Ishikawa (cell line): ENCODE results near the gene PELI3.

Experiments
- CEBPB ChIP-seq: IDR thresholded peaks from 2 replicates; pipeline ENCODE4 v1.6.1; 2012
- CREB1 ChIP-seq: IDR thresholded peaks from 2 replicates; pipeline ENCODE4 v1.6.1; 2012; ENCODE audit warnings: low read depth
- EGR1 ChIP-seq: IDR thresholded peaks from 2 replicates; pipeline ENCODE4 v1.6.1; 2012
- EP300 ChIP-seq: IDR thresholded peaks from 2 replicates; pipeline ENCODE4 v1.6.1; 2012; ENCODE audit warnings: borderline replicate concordance
- FOXM1 ChIP-seq: IDR thresholded peaks from 2 replicates; pipeline ENCODE4 v1.6.1; 2012; ENCODE audit warnings: low read depth, borderline replicate concordance
- NFIC ChIP-seq: IDR thresholded peaks from 2 replicates; pipeline ENCODE4 v1.6.1; 2012
- RAD21 ChIP-seq: IDR thresholded peaks from 2 replicates; pipeline ENCODE4 v1.6.1; 2012; ENCODE audit warnings: low read depth
- TAF1 ChIP-seq: IDR thresholded peaks from 2 replicates; pipeline ENCODE4 v1.6.1; 2012; ENCODE audit warnings: low read depth, mild to moderate bottlenecking
- TCF12 ChIP-seq: IDR thresholded peaks from 2 replicates; pipeline ENCODE4 v1.6.1; 2012; ENCODE audit warnings: low read depth
- TEAD4 ChIP-seq: IDR thresholded peaks from 2 replicates; pipeline ENCODE4 v1.6.1; 2012
- YY1 ChIP-seq: IDR thresholded peaks from 2 replicates; pipeline ENCODE4 v1.6.1; 2012; ENCODE audit warnings: low read depth
- ZBTB7A ChIP-seq: IDR thresholded peaks from 2 replicates; pipeline ENCODE4 v1.6.1; 2012; ENCODE audit warnings: low read depth
- TF ChIP-seq, protein P1 (sequence below): IDR thresholded peaks from 2 replicates; pipeline ENCODE4 v1.6.1; 2012
- TF ChIP-seq, protein P2 (sequence below): IDR thresholded peaks from 2 replicates; pipeline ENCODE4 v1.6.1; 2012; ENCODE audit warnings: low read depth, mild to moderate bottlenecking
- TF ChIP-seq, protein P3 (sequence below): IDR thresholded peaks from 2 replicates; pipeline ENCODE4 v1.6.1; 2012

The PELI3 gene

DNA sequence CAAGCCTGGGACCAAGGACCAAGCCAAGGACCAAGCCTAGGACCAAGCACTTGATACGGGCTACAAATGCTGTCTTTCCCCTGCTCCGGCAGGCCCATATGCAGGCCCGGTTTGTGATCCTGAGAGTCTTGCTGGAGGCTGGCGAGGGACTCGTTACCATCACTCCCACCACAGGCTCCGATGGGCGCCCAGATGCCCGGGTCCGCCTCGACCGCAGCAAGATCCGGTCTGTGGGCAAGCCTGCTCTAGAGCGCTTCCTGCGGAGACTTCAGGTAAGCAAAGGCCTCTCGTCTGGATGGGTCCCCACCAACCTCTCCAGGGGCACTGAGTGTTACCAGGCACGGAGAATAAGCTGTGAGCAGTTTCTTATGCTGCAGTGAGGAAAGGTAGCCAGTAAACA is 30.5 kb downstream of the PELI3 start:
- no peak for TF ChIP-seq EGR1
- TF ChIP-seq YY1 = no peak
- no peak for TF ChIP-seq TEAD4
- no peak for TF ChIP-seq CEBPB
- no peak for TF ChIP-seq TAF1
- no peak for TF ChIP-seq CREB1
- no peak for TF ChIP-seq FOXM1
- TF ChIP-seq, protein P1, sequence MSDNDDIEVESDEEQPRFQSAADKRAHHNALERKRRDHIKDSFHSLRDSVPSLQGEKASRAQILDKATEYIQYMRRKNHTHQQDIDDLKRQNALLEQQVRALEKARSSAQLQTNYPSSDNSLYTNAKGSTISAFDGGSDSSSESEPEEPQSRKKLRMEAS = no peak
- no peak for TF ChIP-seq ZBTB7A
- TF ChIP-seq, protein P2, sequence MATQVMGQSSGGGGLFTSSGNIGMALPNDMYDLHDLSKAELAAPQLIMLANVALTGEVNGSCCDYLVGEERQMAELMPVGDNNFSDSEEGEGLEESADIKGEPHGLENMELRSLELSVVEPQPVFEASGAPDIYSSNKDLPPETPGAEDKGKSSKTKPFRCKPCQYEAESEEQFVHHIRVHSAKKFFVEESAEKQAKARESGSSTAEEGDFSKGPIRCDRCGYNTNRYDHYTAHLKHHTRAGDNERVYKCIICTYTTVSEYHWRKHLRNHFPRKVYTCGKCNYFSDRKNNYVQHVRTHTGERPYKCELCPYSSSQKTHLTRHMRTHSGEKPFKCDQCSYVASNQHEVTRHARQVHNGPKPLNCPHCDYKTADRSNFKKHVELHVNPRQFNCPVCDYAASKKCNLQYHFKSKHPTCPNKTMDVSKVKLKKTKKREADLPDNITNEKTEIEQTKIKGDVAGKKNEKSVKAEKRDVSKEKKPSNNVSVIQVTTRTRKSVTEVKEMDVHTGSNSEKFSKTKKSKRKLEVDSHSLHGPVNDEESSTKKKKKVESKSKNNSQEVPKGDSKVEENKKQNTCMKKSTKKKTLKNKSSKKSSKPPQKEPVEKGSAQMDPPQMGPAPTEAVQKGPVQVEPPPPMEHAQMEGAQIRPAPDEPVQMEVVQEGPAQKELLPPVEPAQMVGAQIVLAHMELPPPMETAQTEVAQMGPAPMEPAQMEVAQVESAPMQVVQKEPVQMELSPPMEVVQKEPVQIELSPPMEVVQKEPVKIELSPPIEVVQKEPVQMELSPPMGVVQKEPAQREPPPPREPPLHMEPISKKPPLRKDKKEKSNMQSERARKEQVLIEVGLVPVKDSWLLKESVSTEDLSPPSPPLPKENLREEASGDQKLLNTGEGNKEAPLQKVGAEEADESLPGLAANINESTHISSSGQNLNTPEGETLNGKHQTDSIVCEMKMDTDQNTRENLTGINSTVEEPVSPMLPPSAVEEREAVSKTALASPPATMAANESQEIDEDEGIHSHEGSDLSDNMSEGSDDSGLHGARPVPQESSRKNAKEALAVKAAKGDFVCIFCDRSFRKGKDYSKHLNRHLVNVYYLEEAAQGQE = no peak
- TF ChIP-seq, protein P3, sequence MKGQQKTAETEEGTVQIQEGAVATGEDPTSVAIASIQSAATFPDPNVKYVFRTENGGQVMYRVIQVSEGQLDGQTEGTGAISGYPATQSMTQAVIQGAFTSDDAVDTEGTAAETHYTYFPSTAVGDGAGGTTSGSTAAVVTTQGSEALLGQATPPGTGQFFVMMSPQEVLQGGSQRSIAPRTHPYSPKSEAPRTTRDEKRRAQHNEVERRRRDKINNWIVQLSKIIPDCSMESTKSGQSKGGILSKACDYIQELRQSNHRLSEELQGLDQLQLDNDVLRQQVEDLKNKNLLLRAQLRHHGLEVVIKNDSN = no peak
- TF ChIP-seq NFIC = no peak

DNA sequence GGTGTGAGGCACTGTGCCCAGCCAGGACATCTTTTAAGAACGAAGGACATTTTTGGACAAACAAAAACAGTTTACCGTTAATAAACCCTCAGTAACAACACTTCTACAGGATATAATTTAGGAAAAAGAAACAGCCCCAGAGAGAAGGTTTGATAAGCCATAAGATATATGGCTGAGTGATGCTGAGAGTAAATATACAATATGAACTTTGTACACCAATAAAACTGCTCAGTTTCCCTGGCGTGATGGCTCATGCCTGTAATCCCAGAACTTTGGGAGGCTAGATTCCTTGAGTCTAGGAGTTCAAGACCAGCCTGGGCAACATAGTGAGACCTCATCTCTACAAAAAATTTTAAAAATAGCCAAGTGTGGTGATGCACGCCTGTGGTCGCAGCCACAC is 31.8 kb downstream of the PELI3 start:
- no peak for TF ChIP-seq CREB1

DNA sequence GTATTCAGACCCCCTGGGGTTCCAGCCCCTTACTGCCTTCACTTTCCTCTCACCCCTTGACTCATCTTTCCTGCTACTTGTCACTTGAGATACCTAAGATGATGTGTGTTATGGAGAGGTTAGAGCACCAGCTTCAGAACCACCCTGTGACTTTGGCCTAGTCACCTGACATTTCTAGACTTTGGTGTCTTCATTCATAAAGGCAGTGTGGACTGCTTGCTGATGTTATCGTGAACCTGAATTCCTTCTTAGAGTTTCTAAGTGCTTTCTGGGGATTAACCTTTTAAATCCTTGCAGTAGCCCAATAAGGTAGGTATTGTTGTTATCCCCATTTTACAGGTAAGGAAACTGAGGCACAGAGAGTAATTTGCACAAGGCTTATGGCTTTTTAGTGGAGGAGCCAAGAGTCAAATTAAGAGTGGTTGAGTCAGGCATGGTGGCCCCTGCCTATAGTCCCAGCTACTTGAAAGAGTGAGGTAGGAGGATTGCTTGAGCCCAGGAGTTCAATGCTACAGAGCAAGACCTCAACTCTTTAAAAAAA is 38.6 kb downstream of the PELI3 start:
- no peak for TF ChIP-seq FOXM1
- TF ChIP-seq, protein P1 = no peak
- TF ChIP-seq, protein P3 = no peak
- TF ChIP-seq, protein P2 = no peak
- no peak for TF ChIP-seq NFIC
- TF ChIP-seq ZBTB7A = no peak
- TF ChIP-seq TEAD4 = no peak
- no peak for TF ChIP-seq YY1
- TF ChIP-seq RAD21 = no peak
- TF ChIP-seq CREB1 = no peak
- no peak for TF ChIP-seq TAF1
- no peak for TF ChIP-seq CEBPB
- TF ChIP-seq TCF12 = no peak

DNA sequence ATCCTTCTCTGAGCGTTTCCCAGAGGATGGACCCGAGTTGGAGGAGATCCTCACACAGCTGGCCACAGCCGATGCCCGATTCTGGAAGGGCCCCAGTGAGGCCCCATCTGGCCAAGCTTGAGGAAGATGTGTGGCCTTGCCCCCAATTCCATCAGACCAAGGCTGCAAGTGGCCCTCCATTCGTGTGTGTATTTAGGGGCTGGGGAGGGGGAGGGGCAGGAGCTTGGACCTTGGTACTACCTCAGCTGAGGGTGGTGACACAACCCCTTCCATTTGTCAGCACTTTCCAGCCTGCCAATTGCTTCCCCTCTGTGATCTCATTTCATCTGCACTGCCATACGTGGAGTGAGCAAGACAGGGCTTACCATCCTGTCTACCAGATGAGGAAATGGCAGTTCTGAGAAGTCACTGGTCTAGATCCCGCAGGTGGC is 42.4 kb downstream of the PELI3 start:
- TF ChIP-seq NFIC (no peak), ZBTB7A (no peak), CREB1 (no peak), FOXM1 (no peak), TCF12 (no peak), EP300 (no peak), TEAD4 (no peak), TAF1 (no peak), EGR1 (no peak), YY1 (no peak)
- TF ChIP-seq, protein P3 = no peak
- TF ChIP-seq, protein P2 = no peak

DNA sequence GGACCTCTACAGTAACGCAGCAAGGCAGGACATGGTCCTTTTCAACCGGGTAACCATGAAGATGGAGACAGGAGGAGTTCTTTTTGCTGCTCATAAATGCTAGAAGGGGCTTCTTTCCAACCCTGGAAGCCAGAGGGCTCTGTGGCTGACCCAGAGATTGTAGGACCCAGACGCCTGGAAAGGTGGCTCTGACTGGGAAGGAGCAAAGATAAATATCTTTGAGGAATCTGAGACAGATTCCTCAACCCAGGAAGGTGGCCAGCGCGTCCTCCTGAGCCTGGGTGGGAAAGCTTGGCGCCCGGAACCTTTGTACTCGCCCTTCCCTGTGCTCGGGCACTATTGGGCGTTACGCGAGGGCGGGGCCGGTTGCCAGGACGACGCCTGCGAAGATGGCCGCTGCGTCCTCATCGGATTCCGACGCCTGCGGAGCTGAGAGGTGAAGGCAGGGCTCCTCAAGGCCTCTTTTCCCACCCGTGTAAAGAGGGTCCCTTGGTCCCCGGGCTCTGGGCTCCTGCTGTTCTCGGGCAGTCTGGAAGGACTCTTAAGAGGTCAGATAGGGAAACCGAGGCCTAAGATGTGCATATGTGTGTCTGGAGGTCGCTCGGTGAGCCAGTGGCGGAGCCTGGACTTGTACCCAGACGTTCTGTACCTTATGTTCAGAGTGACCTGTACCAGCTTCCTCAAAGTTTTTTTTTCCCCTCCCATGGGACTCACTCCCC is 43.7 kb downstream of the PELI3 start, which contains the start of gene BBS1:
Gene BBS1 (plus strand): TSS at position 365 of the 719 bp plus-strand sequence. CDS start 25 bp downstream, at position 390.
- TF ChIP-seq, protein P2 = no peak
- TF ChIP-seq TAF1 (peak; percentile 97), CEBPB (no peak), YY1 (peak; percentile 97), FOXM1 (no peak), EGR1 (0 out of 2 replicates have a peak, but pooled peaks have one; percentile 15), TCF12 (peak; percentile 71; the same call in 1 of the 2 replicates), EP300 (no peak), ZBTB7A (no peak), TEAD4 (0 out of 2 replicates have a peak, but pooled peaks have one; percentile 19), NFIC (no peak), RAD21 (0 out of 2 replicates have a peak, but pooled peaks have one; percentile 18)
- TF ChIP-seq, protein P1 = peak; percentile 60
- TF ChIP-seq, protein P3 = 0 out of 2 replicates have a peak, but pooled peaks have one; percentile 48
